WERI-Rb-1 (cell line): ENCODE measurements around the gene ANKRD35.
"Not testable (repeated sequence)": the region's sequence is repeated elsewhere in the genome, so short reads cannot be mapped to it uniquely, and the experiment has no call there.

Source experiments
- DNase-seq: peaks from one replicate; pipeline ENCODE4 v3.0.0-alpha.2; 2020
- H3K27ac ChIP-seq: fragments of 250-450 bp; sonication (Bioruptor Pico); 2 replicates; pipeline ENCODE4 v1.5.1; 2020; ENCODE audit warnings: mild to moderate bottlenecking, moderate library complexity
- H3K27me3 ChIP-seq: fragments of 250-450 bp; sonication (Bioruptor Pico); 2 replicates; pipeline ENCODE4 v1.5.1; 2021; ENCODE audit warnings: mild to moderate bottlenecking, low read depth, moderate library complexity; ENCODE audit not compliant: insufficient read depth, severe bottlenecking
- H3K36me3 ChIP-seq: fragments of 250-450 bp; sonication (Bioruptor Pico); 2 replicates; pipeline ENCODE4 v1.5.1; 2020; ENCODE audit warnings: mild to moderate bottlenecking, moderate library complexity
- H3K4me3 ChIP-seq: 2 replicates; pipeline ENCODE4 v1.5.1; 2011; ENCODE audit warnings: low read depth, mild to moderate bottlenecking, control low read depth, low read length
- H3K9me3 ChIP-seq: fragments of 250-450 bp; sonication (Bioruptor Pico); 2 replicates; pipeline ENCODE4 v1.5.1; 2021; ENCODE audit warnings: mild to moderate bottlenecking, moderate library complexity; ENCODE audit not compliant: severe bottlenecking
- CTCF ChIP-seq: IDR thresholded peaks from 2 replicates; pipeline ENCODE4 v1.5.1; 2011; ENCODE audit warnings: low read depth, mild to moderate bottlenecking, control low read depth, inconsistent platforms, low read length

The ANKRD35 gene

GRCh38 chr1:145922266-145922665 is 36.6 kb upstream of the ANKRD35 start:
- no peak for DNase-seq
- no peaks in the 10 kb centered on the region for H3K27me3 ChIP-seq
- H3K36me3 ChIP-seq: peaks cover 43% of the 10 kb centered on the region
- H3K27ac ChIP-seq: no peak overlapping the region
- no peak for TF ChIP-seq CTCF
- H3K4me3 ChIP-seq: no peak overlapping the region
- H3K9me3 ChIP-seq: no peaks in the 10 kb centered on the region

- not testable (repeated sequence) for H3K27ac ChIP-seq, H3K4me3 ChIP-seq, H3K9me3 ChIP-seq, DNase-seq, H3K27me3 ChIP-seq
- H3K36me3 ChIP-seq: peaks cover 44% of the 10 kb centered on the region
Measured at GRCh38 chr1:145920297-145920696, 34.6 kb upstream of the ANKRD35 start.

- Histone ChIP-seq H3K9me3 (no peaks in the 10 kb centered on the region), H3K27ac (peak overlapping the region; percentile 88), H3K36me3 (peaks cover 51% of the 10 kb centered on the region), H3K4me3 (peak overlapping the region; percentile 65), H3K27me3 (no peaks in the 10 kb centered on the region)
- TF ChIP-seq CTCF: no peak
- peak; percentile 83 for DNase-seq
Measured at GRCh38 chr1:145918992-145919939, 33.6 kb upstream of the ANKRD35 start.

GRCh38 chr1:145918144-145918991 is 32.7 kb upstream of the ANKRD35 start, which contains the start of gene PEX11B:
PEX11B (minus strand) TSS chr1:145918717; CDS start chr1:145918688, 29 bp downstream.
- 0 out of 2 replicates have a peak, but pooled peaks have one; percentile 4 for TF ChIP-seq CTCF
- Histone ChIP-seq H3K27me3 (no peaks in the 10 kb centered on the region), H3K27ac (peak within 1 kb of the TSS; percentile 88), H3K36me3 (peaks cover 54% of the 10 kb centered on the region), H3K9me3 (no peaks in the 10 kb centered on the region), H3K4me3 (peak within 1 kb of the TSS; percentile 65)
- peak; percentile 97 for DNase-seq

GRCh38 chr1:145917595-145917994 is 31.9 kb upstream of the ANKRD35 start:
- Histone ChIP-seq H3K27me3 (no peaks in the 10 kb centered on the region), H3K4me3 (peak overlapping the region; percentile 65), H3K36me3 (peaks cover 48% of the 10 kb centered on the region), H3K9me3 (no peaks in the 10 kb centered on the region), H3K27ac (no peak overlapping the region)
- no peak for DNase-seq
- TF ChIP-seq CTCF: no peak

GRCh38 chr1:145916745-145917144 is 31.1 kb upstream of the ANKRD35 start:
- H3K4me3 ChIP-seq: no peak overlapping the region
- TF ChIP-seq CTCF: no peak
- peaks cover 51% of the 10 kb centered on the region for H3K36me3 ChIP-seq
- no peaks in the 10 kb centered on the region for H3K9me3 ChIP-seq
- no peak for DNase-seq
- no peaks in the 10 kb centered on the region for H3K27me3 ChIP-seq
- H3K27ac ChIP-seq: no peak overlapping the region
